Hypothalamus (tissue), 51 donors: ENCODE results near the gene SPIN2A.
"Not testable (repeated sequence)": the region's sequence is repeated elsewhere in the genome, so short reads cannot be mapped to it uniquely, and the experiment has no call there.

ENCODE experiments used
- DNase-seq, 51 donors: peaks; one replicate each; lab custom pipeline; 2025; lab: John Stamatoyannopoulos, UW

The SPIN2A gene

DNA sequence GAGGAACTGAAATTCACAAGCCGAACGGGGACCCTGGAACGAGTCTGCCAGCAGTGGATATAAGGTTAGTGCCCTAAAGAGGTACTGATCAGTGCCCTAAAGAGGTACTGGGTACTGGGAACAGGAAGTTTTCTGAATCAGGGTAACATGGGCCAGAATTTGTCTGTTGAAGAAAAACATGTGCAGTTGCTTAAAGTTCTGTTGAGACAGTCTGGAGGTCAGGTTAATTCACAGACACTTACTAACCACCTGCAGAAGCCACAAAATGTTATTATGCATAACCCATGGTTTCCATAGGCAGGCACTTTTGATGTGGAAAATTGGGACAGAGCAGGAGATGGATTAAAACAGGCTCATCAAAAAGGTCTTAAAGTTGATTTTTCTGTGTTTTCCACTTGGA is 33.7 kb downstream of the SPIN2A start:
- no peak for DNase-seq

DNA sequence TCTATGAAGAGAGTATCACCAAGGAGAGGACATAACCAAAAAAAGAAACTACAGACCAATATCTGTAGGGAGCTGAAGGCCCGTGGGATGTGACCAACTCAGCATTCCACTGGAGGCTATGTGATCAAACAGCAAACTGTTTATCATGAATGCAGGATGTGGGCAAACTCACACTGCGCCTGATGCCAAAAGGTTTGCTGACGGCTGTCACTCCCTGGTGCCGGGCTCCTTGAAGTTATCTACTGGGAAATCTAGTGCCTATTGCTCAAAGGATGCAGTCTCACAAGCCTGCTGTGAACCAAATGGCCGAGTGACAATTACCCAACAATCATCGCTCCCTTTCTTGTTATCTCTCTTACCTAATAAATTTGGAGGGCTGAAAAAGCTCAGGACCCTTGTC is 34.3 kb downstream of the SPIN2A start:
- not testable (repeated sequence) for DNase-seq
